ENCODE measurements around the gene CHMP1A.
"Not testable (repeated sequence)": the region's sequence is repeated elsewhere in the genome, so short reads cannot be mapped to it uniquely, and the experiment has no call there.

Gene CHMP1A

GRCh38 chr16:89685916-89686315 lies 28.4 kb upstream of the CHMP1A start:
- ATAC-seq: peak; percentile 25
- Mint-ChIP-seq H3K27ac (no peak overlapping the region), H3K4me1 (peaks cover 26% of the 10 kb centered on the region), H3K27me3 (no peaks in the 10 kb centered on the region), H3K4me3 (peak overlapping the region; percentile 4), H3K36me3 (peaks cover 27% of the 10 kb centered on the region), H3K9me3 (no peaks in the 10 kb centered on the region)

GRCh38 chr16:89678258-89678657 lies 20.8 kb upstream of the CHMP1A start:
- Mint-ChIP-seq H3K27ac (no peak overlapping the region), H3K36me3 (peaks cover 7% of the 10 kb centered on the region), H3K4me3 (no peak overlapping the region), H3K27me3 (no peaks in the 10 kb centered on the region), H3K9me3 (no peaks in the 10 kb centered on the region), H3K4me1 (no peaks in the 10 kb centered on the region)
- ATAC-seq: no peak

GRCh38 chr16:89672177-89672941 lies 14.9 kb upstream of the CHMP1A start:
- no peaks in the 10 kb centered on the region for H3K27me3 Mint-ChIP-seq
- H3K27ac Mint-ChIP-seq: no peak overlapping the region
- ATAC-seq: no peak
- H3K9me3 Mint-ChIP-seq: no peaks in the 10 kb centered on the region
- no peaks in the 10 kb centered on the region for H3K36me3 Mint-ChIP-seq
- no peak overlapping the region for H3K4me3 Mint-ChIP-seq
- H3K4me1 Mint-ChIP-seq: no peaks in the 10 kb centered on the region

GRCh38 chr16:89671565-89671964 lies 14.1 kb upstream of the CHMP1A start:
- H3K36me3 Mint-ChIP-seq, H3K4me1 Mint-ChIP-seq, H3K4me3 Mint-ChIP-seq, H3K27me3 Mint-ChIP-seq, H3K9me3 Mint-ChIP-seq, ATAC-seq, H3K27ac Mint-ChIP-seq: not testable (repeated sequence)

- peaks cover 8% of the 10 kb centered on the region for H3K36me3 Mint-ChIP-seq
- no peak overlapping the region for H3K4me3 Mint-ChIP-seq
- H3K27me3 Mint-ChIP-seq: no peaks in the 10 kb centered on the region
- ATAC-seq: no peak
- H3K4me1 Mint-ChIP-seq: no peaks in the 10 kb centered on the region
- H3K9me3 Mint-ChIP-seq: peaks cover 7% of the 10 kb centered on the region
- H3K27ac Mint-ChIP-seq: no peak overlapping the region
These were observed 13.3 kb upstream of the CHMP1A start for GRCh38 chr16:89670496-89671431.

GRCh38 chr16:89669755-89670154 lies 12.2 kb upstream of the CHMP1A start:
- Mint-ChIP-seq H3K4me3 (no peak overlapping the region), H3K27ac (no peak overlapping the region), H3K4me1 (no peaks in the 10 kb centered on the region), H3K36me3 (peaks cover 8% of the 10 kb centered on the region), H3K27me3 (no peaks in the 10 kb centered on the region), H3K9me3 (peaks cover 7% of the 10 kb centered on the region)
- no peak for ATAC-seq

GRCh38 chr16:89668790-89669158 lies 11.3 kb upstream of the CHMP1A start:
- no peak overlapping the region for H3K27ac Mint-ChIP-seq
- H3K27me3 Mint-ChIP-seq: no peaks in the 10 kb centered on the region
- ATAC-seq: no peak
- H3K36me3 Mint-ChIP-seq: peaks cover 14% of the 10 kb centered on the region
- H3K9me3 Mint-ChIP-seq: peaks cover 7% of the 10 kb centered on the region
- no peaks in the 10 kb centered on the region for H3K4me1 Mint-ChIP-seq
- no peak overlapping the region for H3K4me3 Mint-ChIP-seq

- Mint-ChIP-seq H3K9me3 (peaks cover 7% of the 10 kb centered on the region), H3K4me3 (no peak overlapping the region), H3K4me1 (no peaks in the 10 kb centered on the region), H3K36me3 (peaks cover 25% of the 10 kb centered on the region), H3K27me3 (no peaks in the 10 kb centered on the region), H3K27ac (no peak overlapping the region)
- ATAC-seq: no peak
These were observed 10.1 kb upstream of the CHMP1A start for GRCh38 chr16:89667633-89668032.

GRCh38 chr16:89667000-89667399 lies 9.5 kb upstream of the CHMP1A start:
- not testable (repeated sequence) for H3K27ac Mint-ChIP-seq, H3K4me3 Mint-ChIP-seq, H3K4me1 Mint-ChIP-seq, H3K9me3 Mint-ChIP-seq, H3K27me3 Mint-ChIP-seq, ATAC-seq
- peaks cover 32% of the 10 kb centered on the region for H3K36me3 Mint-ChIP-seq

- H3K27ac Mint-ChIP-seq, ATAC-seq, H3K4me1 Mint-ChIP-seq, H3K4me3 Mint-ChIP-seq, H3K27me3 Mint-ChIP-seq, H3K9me3 Mint-ChIP-seq: not testable (repeated sequence)
- H3K36me3 Mint-ChIP-seq: peaks cover 52% of the 10 kb centered on the region
These were observed 6.7 kb upstream of the CHMP1A start for GRCh38 chr16:89664238-89664637.

GRCh38 chr16:89661215-89661614 lies 3.7 kb upstream of the CHMP1A start:
- Mint-ChIP-seq H3K4me3 (no peak overlapping the region), H3K36me3 (peaks cover 46% of the 10 kb centered on the region), H3K27me3 (no peaks in the 10 kb centered on the region), H3K9me3 (peaks cover under 1% of the 10 kb centered on the region), H3K27ac (no peak overlapping the region), H3K4me1 (peaks cover 19% of the 10 kb centered on the region)
- ATAC-seq: no peak

GRCh38 chr16:89660146-89660545 lies 2.6 kb upstream of the CHMP1A start:
- Mint-ChIP-seq H3K9me3 (no peaks in the 10 kb centered on the region), H3K4me1 (peaks cover 30% of the 10 kb centered on the region), H3K27ac (no peak overlapping the region), H3K27me3 (no peaks in the 10 kb centered on the region), H3K36me3 (peaks cover 44% of the 10 kb centered on the region), H3K4me3 (no peak overlapping the region)
- no peak for ATAC-seq

GRCh38 chr16:89658221-89658879 lies 842 bp upstream of the CHMP1A start:
- no peak for ATAC-seq
- Mint-ChIP-seq H3K36me3 (peaks cover 34% of the 10 kb centered on the region), H3K27ac (peak overlapping the region; percentile 91), H3K4me3 (peak overlapping the region; percentile 94), H3K27me3 (no peaks in the 10 kb centered on the region), H3K9me3 (no peaks in the 10 kb centered on the region), H3K4me1 (peaks cover 36% of the 10 kb centered on the region)

- ATAC-seq: peak; percentile 34
- Mint-ChIP-seq H3K4me1 (peaks cover 36% of the 10 kb centered on the region), H3K4me3 (peak overlapping the region; percentile 94), H3K36me3 (peaks cover 16% of the 10 kb centered on the region), H3K9me3 (no peaks in the 10 kb centered on the region), H3K27me3 (no peaks in the 10 kb centered on the region), H3K27ac (peak overlapping the region; percentile 91)
These were observed 930 bp downstream of the CHMP1A start for GRCh38 chr16:89656435-89657121.
